GM20000 (cell line): ENCODE results near the gene PLP1.
"Not testable (repeated sequence)": the region's sequence is repeated elsewhere in the genome, so short reads cannot be mapped to it uniquely, and the experiment has no call there.

Source experiments
- DNase-seq: peaks from one replicate; pipeline ENCODE4 v3.0.0; 2012; ENCODE audit warnings: low spot score
- TF ChIP-seq, protein P1 (sequence below): IDR thresholded peaks from 2 replicates; pipeline ENCODE4 v1.5.1; 2012; ENCODE audit warnings: mild to moderate bottlenecking, control low read depth; ENCODE audit errors: extremely low read depth, missing control alignments

PLP1 gene

DNA sequence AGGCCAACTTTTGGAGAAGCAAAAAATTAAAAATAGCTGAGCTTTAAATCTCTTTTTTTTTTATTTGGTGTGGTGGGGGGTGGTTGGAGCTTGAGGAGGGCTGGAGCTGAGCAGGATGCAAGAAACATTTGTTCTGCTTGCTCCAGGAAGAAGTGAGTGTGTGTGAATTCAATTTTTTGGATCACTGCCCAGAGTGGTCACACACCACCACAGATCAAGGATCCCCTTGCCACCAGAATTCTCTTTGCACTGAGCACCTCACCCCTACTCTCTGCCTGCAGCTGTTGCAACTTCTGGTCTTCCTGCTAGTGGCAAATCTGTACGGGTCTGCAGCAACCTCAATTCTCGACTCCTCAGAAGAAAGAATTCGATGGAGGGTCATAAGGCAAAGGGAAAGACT, 19.9 kb upstream of the PLP1 start:
- TF ChIP-seq, protein P1, sequence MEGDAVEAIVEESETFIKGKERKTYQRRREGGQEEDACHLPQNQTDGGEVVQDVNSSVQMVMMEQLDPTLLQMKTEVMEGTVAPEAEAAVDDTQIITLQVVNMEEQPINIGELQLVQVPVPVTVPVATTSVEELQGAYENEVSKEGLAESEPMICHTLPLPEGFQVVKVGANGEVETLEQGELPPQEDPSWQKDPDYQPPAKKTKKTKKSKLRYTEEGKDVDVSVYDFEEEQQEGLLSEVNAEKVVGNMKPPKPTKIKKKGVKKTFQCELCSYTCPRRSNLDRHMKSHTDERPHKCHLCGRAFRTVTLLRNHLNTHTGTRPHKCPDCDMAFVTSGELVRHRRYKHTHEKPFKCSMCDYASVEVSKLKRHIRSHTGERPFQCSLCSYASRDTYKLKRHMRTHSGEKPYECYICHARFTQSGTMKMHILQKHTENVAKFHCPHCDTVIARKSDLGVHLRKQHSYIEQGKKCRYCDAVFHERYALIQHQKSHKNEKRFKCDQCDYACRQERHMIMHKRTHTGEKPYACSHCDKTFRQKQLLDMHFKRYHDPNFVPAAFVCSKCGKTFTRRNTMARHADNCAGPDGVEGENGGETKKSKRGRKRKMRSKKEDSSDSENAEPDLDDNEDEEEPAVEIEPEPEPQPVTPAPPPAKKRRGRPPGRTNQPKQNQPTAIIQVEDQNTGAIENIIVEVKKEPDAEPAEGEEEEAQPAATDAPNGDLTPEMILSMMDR: no peak
- DNase-seq: no peak

DNA sequence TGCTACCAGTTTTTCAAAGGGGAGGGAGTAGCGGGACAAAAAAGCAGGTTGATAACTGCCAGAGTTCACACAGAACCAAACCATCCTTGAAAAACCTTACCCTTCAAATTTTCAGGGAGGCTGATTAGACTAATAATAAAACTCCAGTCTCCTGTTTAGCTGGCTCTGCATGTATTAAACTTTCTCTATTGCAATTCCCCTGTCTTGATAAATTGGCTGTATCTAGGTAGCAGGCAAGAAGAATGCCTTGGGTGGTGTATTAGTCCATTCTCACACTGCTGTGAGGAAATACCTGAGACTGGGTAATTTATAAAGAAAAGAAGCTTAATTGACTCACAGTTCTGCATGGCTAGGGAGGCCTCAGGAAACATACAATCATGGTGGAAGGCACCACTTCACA, 18.1 kb upstream of the PLP1 start:
- TF ChIP-seq, protein P1: no peak

GRCh38 chrX:103763541-103763940, 13.1 kb upstream of the PLP1 start:
- not testable (repeated sequence) for DNase-seq

More for the DNA sequence above, 18.1 kb upstream of the PLP1 start:
- DNase-seq: no peak

DNA sequence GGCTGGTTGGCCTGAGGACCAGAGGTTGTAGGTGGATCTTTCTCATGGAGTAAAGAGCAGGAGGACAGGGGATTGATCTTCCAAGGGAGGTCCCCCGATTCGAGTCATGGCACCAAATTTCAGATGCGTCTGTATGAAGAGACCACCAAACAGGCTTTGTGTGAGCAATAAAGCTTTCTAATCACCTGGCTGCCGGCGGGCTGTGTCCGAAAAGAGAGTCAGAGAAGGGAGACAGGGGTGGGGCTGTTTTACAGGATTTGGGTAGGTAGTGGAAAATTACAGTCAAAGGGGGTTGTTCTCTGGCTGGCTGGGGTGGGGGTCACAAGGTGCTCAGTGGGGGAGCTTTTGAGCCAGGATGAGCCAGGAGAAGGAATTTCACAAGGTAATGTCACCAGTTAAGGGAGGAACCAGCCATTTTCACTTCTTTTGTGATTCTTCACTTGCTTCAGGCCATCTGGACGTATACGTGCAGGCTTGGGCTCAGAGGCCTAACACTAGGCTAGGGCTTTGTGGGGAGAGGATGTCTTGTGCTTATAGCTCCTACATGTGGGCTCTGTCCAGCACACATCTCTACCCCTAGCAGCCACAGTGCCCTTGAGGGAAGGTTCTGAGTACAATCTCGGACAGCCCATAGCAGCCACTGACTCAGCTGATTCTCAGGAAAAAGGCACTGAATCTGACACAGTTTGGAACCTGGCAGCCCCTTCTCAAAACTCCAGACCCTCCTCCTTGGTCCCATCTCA, 9.7 kb upstream of the PLP1 start:
- DNase-seq: not testable (repeated sequence)

GRCh38 chrX:103773445-103773844, 3.2 kb upstream of the PLP1 start:
- TF ChIP-seq, protein P1: no peak
- DNase-seq: no peak

DNA sequence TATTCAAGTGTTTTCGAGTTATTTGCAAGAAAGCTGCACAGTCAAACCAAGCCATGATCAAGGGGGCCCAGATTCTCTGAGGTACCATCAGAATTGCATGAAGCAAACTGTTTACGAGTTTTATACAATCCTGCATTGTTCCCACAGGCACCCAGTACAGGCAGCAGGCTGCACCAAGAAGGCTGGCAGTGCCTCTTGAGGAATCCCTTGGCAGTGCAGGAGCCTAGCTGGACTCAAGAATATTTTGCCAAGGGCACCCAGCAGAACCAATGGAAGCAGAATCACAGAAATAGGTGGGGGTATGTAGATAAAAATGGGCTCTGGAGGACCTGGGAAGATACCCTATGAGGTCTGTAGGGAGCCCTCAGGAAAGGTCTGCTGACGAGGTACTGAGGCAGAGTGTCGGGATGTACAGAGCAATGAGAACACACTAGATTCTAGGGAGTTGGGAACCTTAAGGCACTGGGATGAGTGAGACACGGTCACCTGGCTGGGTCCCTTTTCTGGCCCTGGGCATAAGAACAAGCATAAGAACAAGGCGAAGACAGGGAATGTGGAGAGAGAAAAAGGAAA, 2.5 kb upstream of the PLP1 start:
- DNase-seq: no peak
- TF ChIP-seq, protein P1: no peak

DNA sequence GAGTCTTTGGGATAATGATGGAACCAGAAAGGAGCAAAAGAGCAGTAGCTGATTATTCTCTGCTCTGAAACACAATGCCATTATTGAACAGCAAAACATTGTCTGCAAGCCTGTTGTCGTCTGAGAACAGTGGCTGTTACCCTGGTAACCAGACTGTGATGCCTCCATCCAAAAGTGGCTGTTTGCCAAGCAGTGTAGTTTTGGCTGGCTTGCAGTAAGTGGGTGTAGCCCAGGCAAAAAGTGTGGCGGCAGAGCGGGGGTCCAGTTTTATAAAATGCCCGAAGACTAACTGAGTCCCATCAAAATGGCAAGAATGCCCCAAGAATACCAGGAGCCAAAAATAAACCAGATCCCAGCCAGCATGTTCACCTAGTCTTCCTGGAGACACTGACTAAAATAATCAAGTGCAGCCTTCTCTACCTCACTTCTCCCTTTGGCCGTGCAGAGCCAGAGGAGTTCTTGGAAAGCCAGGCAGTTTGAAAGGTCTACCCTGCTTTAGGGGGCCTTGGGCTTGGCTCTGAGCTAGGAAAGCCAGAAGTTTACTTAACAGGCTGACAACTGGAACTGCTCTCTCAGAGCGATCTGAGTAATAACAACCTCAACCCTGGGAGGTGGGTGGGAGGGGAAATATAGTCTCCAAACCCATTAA, 2.6 kb downstream of the PLP1 start:
- TF ChIP-seq, protein P1: no peak
- no peak for DNase-seq

DNA sequence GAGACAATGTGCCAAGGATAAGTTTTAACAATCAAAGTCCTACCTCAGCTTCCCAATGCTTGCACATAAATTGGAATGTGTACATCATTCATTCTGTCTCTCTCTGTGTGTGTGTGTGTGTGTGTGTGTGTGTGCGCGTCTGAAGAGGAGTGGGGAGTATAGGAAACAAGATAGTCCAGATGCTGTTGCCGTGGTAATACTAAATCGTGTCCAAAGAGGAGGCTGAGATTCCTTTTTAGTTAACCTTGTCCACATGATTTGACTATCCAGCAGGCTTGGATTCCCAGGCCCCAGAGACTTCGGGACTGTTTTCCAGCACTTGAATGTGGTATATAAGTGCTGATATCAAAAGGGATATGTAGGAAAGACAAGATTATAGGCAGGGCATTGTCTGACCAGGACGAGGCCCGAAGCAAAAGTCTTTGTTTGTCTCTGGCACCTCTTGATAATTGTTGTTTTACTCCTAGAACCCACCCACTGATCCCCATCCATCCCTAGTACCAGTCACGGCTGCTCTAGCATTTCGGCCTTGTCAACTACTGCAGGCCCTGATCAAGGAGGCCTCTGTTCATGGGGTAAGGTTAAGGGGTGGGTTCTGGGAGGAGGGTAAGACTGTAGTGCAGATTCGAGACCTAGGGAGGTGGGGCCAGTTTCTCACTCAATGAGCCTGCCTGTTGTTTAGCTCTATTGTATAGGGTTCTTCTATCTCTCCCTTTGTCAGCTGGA, 3.9 kb downstream of the PLP1 start:
- DNase-seq: no peak
- TF ChIP-seq, protein P1: no peak
